SKM-1 treated with dmso at 0.1 percent for 144 hours (cell line): ENCODE measurements around the gene SCART1.
"Not testable (repeated sequence)": the region's sequence is repeated elsewhere in the genome, so short reads cannot be mapped to it uniquely, and the experiment has no call there.

ENCODE experiments used
- DNase-seq: peaks from one replicate; lab custom pipeline; 2025; ENCODE audit not compliant: unreplicated experiment; lab: John Stamatoyannopoulos, UW

Gene SCART1

GRCh38 chr10:133471300-133472109 lies 17.8 kb downstream of the SCART1 start:
- DNase-seq, result no peak

- no peak for DNase-seq
These were observed 19.5 kb downstream of the SCART1 start for GRCh38 chr10:133473270-133473669.

GRCh38 chr10:133474027-133474426 lies 20.3 kb downstream of the SCART1 start:
- DNase-seq, result no peak

- DNase-seq, result no peak
These were observed 21.1 kb downstream of the SCART1 start for GRCh38 chr10:133474665-133475424.

- DNase-seq, result no peak
These were observed 21.6 kb downstream of the SCART1 start for GRCh38 chr10:133475425-133475734.

GRCh38 chr10:133475821-133476640 lies 22.3 kb downstream of the SCART1 start:
- DNase-seq, result no peak

GRCh38 chr10:133476641-133476990 lies 22.9 kb downstream of the SCART1 start:
- no peak for DNase-seq

- no peak for DNase-seq
These were observed 27.4 kb downstream of the SCART1 start for GRCh38 chr10:133481086-133481643.

- DNase-seq, result no peak
These were observed 27.9 kb downstream of the SCART1 start for GRCh38 chr10:133481657-133482056.

GRCh38 chr10:133484818-133485217 lies 31.1 kb downstream of the SCART1 start:
- DNase-seq, result no peak

GRCh38 chr10:133487085-133487484 lies 33.3 kb downstream of the SCART1 start:
- DNase-seq, result no peak

- DNase-seq, result no peak
These were observed 34.6 kb downstream of the SCART1 start for GRCh38 chr10:133488354-133488753.

- DNase-seq, result no peak
These were observed 36.3 kb downstream of the SCART1 start for GRCh38 chr10:133489816-133490588.

GRCh38 chr10:133493562-133493961 lies 39.8 kb downstream of the SCART1 start:
- DNase-seq, result not testable (repeated sequence)

- DNase-seq, result not testable (repeated sequence)
These were observed 43.6 kb downstream of the SCART1 start for GRCh38 chr10:133497363-133497762.

- not testable (repeated sequence) for DNase-seq
These were observed 45.4 kb downstream of the SCART1 start for GRCh38 chr10:133499176-133499575.

- not testable (repeated sequence) for DNase-seq
These were observed 47.2 kb downstream of the SCART1 start for GRCh38 chr10:133500897-133501296.

- DNase-seq, result no peak
These were observed 56.0 kb downstream of the SCART1 start for GRCh38 chr10:133509700-133510099.

GRCh38 chr10:133511408-133511807 lies 57.7 kb downstream of the SCART1 start:
- no peak for DNase-seq

GRCh38 chr10:133511907-133512528 lies 58.3 kb downstream of the SCART1 start:
- DNase-seq, result no peak
